DMS79 (cell line): ENCODE measurements around the gene RASSF4.

Experiments used
- DNase-seq: peaks from one replicate; lab custom pipeline; 2025; lab: John Stamatoyannopoulos, UW

The RASSF4 gene

DNA sequence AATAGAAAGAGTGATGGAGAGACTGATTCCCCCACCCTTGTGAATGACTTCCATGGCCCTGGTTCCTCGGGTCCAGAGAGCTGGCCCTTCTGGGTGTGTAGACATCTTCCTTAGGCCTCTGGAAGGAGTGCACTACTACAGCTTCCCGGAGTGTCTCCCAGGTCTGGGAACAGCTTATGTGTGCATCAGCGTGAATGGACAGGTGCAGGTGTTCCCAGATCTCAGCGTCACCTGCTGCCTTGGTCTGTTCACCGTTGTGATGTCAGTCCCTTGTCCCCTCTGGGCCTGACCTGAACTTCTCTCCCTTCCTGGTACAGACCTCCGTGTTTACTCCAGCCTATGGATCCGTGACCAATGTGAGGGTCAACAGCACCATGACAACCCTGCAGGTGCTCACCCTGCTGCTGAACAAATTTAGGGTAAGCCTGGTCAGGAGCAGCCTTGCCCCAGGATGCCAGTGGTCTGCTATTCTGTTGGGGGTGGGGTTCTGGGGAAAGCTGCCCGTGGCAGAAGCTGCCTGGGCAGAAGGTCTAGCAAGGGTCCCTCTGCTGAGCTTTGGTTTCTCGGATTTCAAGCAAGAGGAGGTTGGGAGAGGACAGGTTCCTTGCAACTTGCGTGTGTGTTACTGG is 29.5 kb downstream of the RASSF4 start:
- no peak for DNase-seq

DNA sequence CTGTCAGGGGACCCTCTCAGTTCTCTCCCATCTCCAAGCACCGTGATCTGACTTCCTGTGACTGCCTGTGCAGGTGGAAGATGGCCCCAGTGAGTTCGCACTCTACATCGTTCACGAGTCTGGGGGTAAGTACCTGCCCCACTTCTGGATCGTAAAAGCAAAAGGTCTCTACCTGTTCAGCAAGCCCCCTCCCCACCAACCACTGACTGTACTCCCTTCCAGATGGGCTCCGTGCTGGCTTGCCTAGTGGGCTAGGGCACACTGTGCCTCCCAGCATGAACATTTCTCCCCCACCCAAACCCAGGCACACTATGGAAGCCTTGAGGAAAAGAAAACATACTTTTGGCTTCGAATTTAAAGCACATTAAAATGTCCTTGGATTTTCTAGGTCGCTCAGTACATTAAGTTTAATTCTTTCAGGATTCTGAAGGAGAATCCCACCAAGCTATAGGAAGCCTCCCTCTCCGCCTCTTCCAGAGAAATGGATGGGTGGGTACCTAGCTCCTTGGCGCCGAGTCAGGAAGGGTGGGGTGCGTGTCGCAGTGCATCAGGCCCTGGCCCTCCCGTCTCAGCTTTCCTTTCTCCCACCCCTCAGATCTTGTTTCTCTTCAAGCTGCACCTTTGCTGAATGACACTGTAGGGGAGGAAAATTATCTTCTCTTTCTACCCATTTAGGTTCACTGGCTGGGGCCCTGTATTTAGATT is 30.1 kb downstream of the RASSF4 start:
- DNase-seq, result no peak

DNA sequence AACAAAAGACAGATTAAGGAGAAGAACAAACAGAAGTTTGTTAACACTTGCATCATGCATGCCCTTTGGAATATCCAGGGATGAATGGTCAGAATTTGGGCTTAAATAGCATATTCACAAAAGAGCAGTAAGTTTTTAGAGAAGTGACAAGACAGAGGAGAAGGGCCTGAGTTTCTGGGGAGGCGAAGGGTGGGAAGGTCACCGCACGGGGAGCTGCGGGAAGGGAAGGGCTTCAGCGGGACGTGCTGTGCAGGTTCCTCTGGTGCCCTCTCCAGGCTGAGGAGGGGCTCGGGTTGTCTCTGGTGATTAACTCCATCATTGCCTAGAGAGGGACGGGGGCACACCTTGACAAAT is 30.7 kb downstream of the RASSF4 start:
- DNase-seq, result no peak

GRCh38 chr10:44990965-44991364 is 31.4 kb downstream of the RASSF4 start:
- DNase-seq, result no peak

GRCh38 chr10:44991571-44991970 is 32.0 kb downstream of the RASSF4 start:
- DNase-seq, result no peak

DNA sequence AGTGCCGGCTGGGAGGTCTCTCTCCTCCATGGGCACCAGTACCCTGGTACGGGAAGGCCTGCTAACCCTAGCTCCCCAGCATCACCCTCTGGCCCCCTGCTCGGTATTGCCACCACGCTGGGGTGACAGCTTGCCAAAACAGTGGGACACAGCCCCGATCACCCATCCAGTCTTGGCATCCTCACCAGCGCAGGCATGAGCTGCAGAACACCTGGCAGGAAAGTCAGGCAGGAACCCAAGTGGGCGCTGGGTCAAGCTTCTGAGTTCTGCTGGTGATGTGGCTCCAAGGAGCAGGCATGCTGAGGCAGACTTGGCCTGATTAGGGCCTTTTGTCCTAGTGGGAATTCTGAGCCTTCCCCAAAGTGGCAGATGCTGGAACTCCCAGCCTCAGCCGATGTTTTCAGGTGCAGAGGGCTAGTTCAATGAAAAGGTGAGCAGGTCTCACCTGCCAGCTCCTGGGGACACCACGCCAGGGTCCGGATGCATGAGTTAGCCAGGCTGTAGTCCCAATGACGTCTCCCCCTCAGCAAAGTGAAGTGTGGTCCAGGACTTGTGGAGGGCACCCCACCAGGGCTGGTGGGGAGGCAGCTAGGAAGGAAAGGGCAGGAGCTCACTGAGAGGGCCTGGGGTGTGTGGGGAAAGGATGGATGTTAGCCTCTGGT is 32.6 kb downstream of the RASSF4 start:
- DNase-seq, result no peak

GRCh38 chr10:44992732-44993225 is 33.2 kb downstream of the RASSF4 start:
- no peak for DNase-seq

DNA sequence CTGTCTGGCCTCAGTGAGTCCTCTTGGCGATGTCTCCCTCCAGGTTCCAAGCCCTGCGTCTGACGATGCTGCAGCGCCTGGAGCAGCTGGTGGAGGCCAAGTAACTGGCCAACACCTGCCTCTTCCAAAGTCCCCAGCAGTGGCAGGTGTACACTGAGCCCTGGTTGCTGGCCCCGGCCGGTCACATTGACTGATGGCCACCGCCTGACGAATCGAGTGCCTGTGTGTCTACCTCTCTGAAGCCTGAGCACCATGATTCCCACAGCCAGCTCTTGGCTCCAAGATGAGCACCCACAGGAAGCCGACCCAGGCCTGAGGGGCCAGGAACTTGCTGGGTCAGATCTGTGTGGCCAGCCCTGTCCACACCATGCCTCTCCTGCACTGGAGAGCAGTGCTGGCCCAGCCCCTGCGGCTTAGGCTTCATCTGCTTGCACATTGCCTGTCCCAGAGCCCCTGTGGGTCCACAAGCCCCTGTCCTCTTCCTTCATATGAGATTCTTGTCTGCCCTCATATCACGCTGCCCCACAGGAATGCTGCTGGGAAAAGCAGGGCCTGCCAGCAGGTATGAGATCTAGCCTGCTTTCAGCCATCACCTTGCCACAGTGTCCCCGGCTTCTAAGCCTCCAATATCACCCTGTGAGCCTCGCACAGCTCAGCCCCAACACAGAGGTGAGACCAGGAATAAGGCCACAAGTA is 33.8 kb downstream of the RASSF4 start:
- DNase-seq, result no peak

- no peak for DNase-seq
Observed at GRCh38 chr10:44993922-44994751, 34.5 kb downstream of the RASSF4 start.

GRCh38 chr10:44994752-44995530 is 35.3 kb downstream of the RASSF4 start:
- no peak for DNase-seq

- no peak for DNase-seq
Observed at GRCh38 chr10:44995581-44995913, 35.9 kb downstream of the RASSF4 start.

DNA sequence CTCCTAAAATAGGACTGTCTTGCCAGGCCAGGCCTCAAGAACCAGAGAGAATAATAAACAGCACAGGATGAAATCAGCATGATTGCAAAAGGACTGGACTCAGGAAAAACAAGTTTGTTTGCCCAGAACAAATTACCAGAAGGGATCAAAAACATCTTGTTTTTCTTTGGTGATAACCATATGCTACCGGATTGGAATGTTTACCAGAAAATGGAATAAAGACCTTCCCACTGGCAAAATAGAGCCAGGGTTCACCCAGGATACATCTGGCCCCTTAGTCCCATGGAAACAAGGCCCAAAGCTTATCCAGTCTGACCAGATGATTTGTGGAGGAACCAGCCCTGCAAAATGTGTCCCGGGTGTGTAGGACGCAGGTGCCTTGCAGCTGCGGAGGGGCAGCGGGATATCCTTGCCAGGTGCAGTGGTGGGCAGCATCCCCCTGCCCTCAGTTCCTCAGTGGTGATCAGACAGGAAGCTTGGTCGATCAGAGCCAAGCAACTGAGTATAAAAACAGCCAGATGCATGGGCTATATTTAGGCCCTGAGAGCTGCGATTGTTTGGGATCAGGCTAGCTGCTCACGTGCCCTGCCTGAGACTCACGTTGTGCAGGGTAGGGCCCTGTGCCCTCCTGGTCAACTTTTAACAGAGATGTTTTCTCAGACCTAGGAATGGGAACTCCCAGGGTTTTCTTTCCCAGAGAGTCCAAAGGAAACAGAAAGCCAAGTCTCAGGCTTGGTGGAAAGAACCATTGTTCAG is 36.5 kb downstream of the RASSF4 start:
- no peak for DNase-seq

GRCh38 chr10:44997105-44997748 is 37.6 kb downstream of the RASSF4 start:
- no peak for DNase-seq

- no peak for DNase-seq
Observed at GRCh38 chr10:44998146-44998631, 38.6 kb downstream of the RASSF4 start.

GRCh38 chr10:45000138-45000751 is 40.6 kb downstream of the RASSF4 start:
- peak; percentile 48 for DNase-seq

- peak; percentile 48 for DNase-seq
Observed at GRCh38 chr10:45000752-45001380, 41.3 kb downstream of the RASSF4 start, which contains the start of gene ZNF22. Gene ZNF22, plus strand, starts transcription at chr10:45000923. Its CDS starts 2,446 bp downstream, at chr10:45003369.

DNA sequence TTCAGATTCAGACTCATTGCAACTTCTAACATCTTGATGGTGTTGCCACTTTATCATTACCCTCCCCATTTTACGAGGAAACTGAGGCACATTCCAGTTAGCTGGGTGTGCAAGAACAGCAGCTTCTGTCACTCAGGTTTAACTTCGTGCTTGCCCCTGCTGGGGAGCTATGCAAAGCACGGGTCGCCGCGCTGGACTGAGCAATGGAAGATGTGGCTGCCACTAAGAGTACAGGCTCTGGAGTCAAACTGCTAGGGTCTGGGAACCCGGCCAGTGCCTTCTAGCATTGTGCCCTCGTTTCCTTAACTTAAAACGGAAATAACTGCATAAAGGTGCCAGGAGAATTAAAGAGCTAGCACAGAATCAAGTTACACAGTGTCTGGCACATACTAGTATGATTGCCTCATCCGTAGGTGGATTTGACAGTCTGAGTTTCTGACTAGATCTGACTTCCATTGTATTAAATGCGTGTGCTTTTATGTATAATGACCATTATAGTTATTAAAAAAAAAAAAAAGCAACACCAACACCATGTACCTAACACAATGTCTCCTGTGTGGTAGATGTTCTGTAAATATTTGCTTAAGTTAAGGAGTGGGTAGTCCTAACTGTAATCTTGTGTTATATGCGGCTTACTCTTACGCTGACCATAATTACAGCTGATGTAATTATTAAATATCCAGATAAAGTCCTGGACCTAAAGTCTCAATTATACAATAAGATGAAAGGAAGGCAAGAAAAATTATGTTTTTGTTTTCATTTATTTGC is 42.0 kb downstream of the RASSF4 start:
- peak; percentile 25 for DNase-seq
